Measurements from ENCODE around the gene FAM163B. TPM values are rescaled to one million over a fixed set of nuclear protein-coding genes. Genes with fewer than 3 reads are reported as not detected.

Gene FAM163B
- total and polyA plus RNA-seq, 2 donors (not counting 1 experiment from before 2014, with no cell fraction given), result not detected

- CTCF ChIA-PET, result no interaction called here
- H3K9ac ChIP-seq (ENCODE audit: low read length), result no peak overlapping the region
- H3K27ac Mint-ChIP-seq, result no peak overlapping the region
- H3K9me3 Mint-ChIP-seq (ENCODE audit: insufficient read depth), result no peaks in the 10 kb centered on the region
- no peak overlapping the region for H3K4me3 Mint-ChIP-seq
- POLR2A ChIA-PET, result no interaction called here
- WGBS (ENCODE audit: insufficient coverage), result 94% methylated on average over 23 of the region's 32 CpGs
- peaks cover 0 to 5% (median 0%) of the 10 kb centered on the region in 3 donors for H3K9me3 ChIP-seq (ENCODE audit: control extremely low read depth in 1 of 3, control insufficient read depth in 2 of 3, insufficient read depth in 1 of 3, low read length in 2 of 3)
- peaks cover 15% of the 10 kb centered on the region for H3K27me3 Mint-ChIP-seq
- no peak overlapping the region for H3K4me3 ChIP-seq (ENCODE audit: control extremely low read depth in 1 of 5, extremely low read depth in 1 of 5, insufficient read depth in 1 of 5, low read depth in 2 of 5, low read length in 4 of 5)
- no peaks in the 10 kb centered on the region for H3K79me2 ChIP-seq (ENCODE audit: control insufficient read depth, insufficient read depth, low read length)
- DNase-seq, result no peak
- H3K36me3 ChIP-seq (replicated peaks in 1 of 2; ENCODE audit: control extremely low read depth in 1 of 2, control insufficient read depth in 1 of 2, extremely low read depth in 1 of 2, insufficient read depth in 2 of 2, low read length in 1 of 2), result no peaks in the 10 kb centered on the region
- H3K27me3 ChIP-seq (replicated peaks in 1 of 4; ENCODE audit: control extremely low read depth in 1 of 4, control insufficient read depth in 3 of 4, insufficient read depth in 4 of 4, low read length in 3 of 4), result peaks cover 0 to 19% (median 4%) of the 10 kb centered on the region in 4 experiments
- ATAC-seq (ENCODE audit: low read depth), result no peak
- no peak for TF ChIP-seq CTCF (IDR thresholded peaks at IDR 0.05)
- no peak for TF ChIP-seq EZH2 (IDR thresholded peaks at IDR 0.05; ENCODE audit: borderline replicate concordance, insufficient read depth, low read depth, low read length, poor library complexity, severe bottlenecking)
- no peaks in the 10 kb centered on the region for H4K20me1 ChIP-seq (ENCODE audit: control insufficient read depth, insufficient read depth, low read length, poor library complexity, severe bottlenecking)
- intact Hi-C loops (cut with micrococcal nuclease), result no loop called here
- H3K4me1 ChIP-seq (ENCODE audit: control insufficient read depth in 2 of 2, insufficient read depth in 2 of 2, low read length in 2 of 2), result peaks cover 13 to 21% of the 10 kb centered on the region in 2 donors
- no peak overlapping the region for H3K4me2 ChIP-seq (replicated peaks; ENCODE audit: low read depth, low read length, poor library complexity, severe bottlenecking)
- H3K27ac ChIP-seq (ENCODE audit: low read length in 2 of 2), result no peak overlapping the region
- peaks cover 20% of the 10 kb centered on the region for H3K4me1 Mint-ChIP-seq
- no peak overlapping the region for H2AFZ ChIP-seq (ENCODE audit: insufficient read depth, low read depth, low read length, poor library complexity, severe bottlenecking)
Measured at GRCh38 chr9:133561976-133562554, 47.1 kb downstream of the FAM163B start.

- 97% methylated on average over 22 of the region's 22 CpGs for WGBS (ENCODE audit: insufficient coverage)
- no peak overlapping the region for H3K27ac Mint-ChIP-seq
Measured at GRCh38 chr9:133560944-133561343, 48.2 kb downstream of the FAM163B start.

More at GRCh38 chr9:133560944-133561343, 48.2 kb downstream of the FAM163B start:
- Histone ChIP-seq H3K9ac (ENCODE audit: low read length) (no peak overlapping the region), H4K20me1 (ENCODE audit: control insufficient read depth, insufficient read depth, low read length, poor library complexity, severe bottlenecking) (no peaks in the 10 kb centered on the region), H3K4me1 (ENCODE audit: control insufficient read depth in 2 of 2, insufficient read depth in 2 of 2, low read length in 2 of 2) (peaks cover 13 to 21% of the 10 kb centered on the region in 2 donors), H2AFZ (ENCODE audit: insufficient read depth, low read depth, low read length, poor library complexity, severe bottlenecking) (no peak overlapping the region), H3K4me2 (replicated peaks; ENCODE audit: low read depth, low read length, poor library complexity, severe bottlenecking) (no peak overlapping the region), H3K79me2 (ENCODE audit: control insufficient read depth, insufficient read depth, low read length) (no peaks in the 10 kb centered on the region), H3K27me3 (replicated peaks in 1 of 4; ENCODE audit: control extremely low read depth in 1 of 4, control insufficient read depth in 3 of 4, insufficient read depth in 4 of 4, low read length in 3 of 4) (peaks cover 0 to 29% (median 4%) of the 10 kb centered on the region in 4 experiments), H3K27ac (ENCODE audit: low read length in 2 of 2) (no peak overlapping the region), H3K9me3 (ENCODE audit: control extremely low read depth in 1 of 3, control insufficient read depth in 2 of 3, insufficient read depth in 1 of 3, low read length in 2 of 3) (peaks cover 0 to 8% (median 0%) of the 10 kb centered on the region in 3 donors), H3K36me3 (replicated peaks in 1 of 2; ENCODE audit: control extremely low read depth in 1 of 2, control insufficient read depth in 1 of 2, extremely low read depth in 1 of 2, insufficient read depth in 2 of 2, low read length in 1 of 2) (no peaks in the 10 kb centered on the region), H3K4me3 (ENCODE audit: control extremely low read depth in 1 of 5, extremely low read depth in 1 of 5, insufficient read depth in 1 of 5, low read depth in 2 of 5, low read length in 4 of 5) (no peak overlapping the region)
- no peak for ATAC-seq (ENCODE audit: low read depth)
- ChIA-PET CTCF (no interaction called here), POLR2A (no interaction called here)
- no peak for DNase-seq
- Mint-ChIP-seq H3K4me3 (no peak overlapping the region), H3K4me1 (peaks cover 20% of the 10 kb centered on the region), H3K9me3 (ENCODE audit: insufficient read depth) (no peaks in the 10 kb centered on the region), H3K27me3 (peaks cover 19% of the 10 kb centered on the region)
- no peak for TF ChIP-seq EZH2 (IDR thresholded peaks at IDR 0.05; ENCODE audit: borderline replicate concordance, insufficient read depth, low read depth, low read length, poor library complexity, severe bottlenecking)
- no peak for TF ChIP-seq CTCF (IDR thresholded peaks at IDR 0.05)
- intact Hi-C loops (cut with micrococcal nuclease), result no loop called here
